SK-MEL-5 (cell line): ENCODE data around the gene DNAH17. TPM values are rescaled to one million over a fixed set of nuclear protein-coding genes. Genes with fewer than 3 reads are reported as not detected.

Experiments
- DNase-seq: peaks from one replicate; pipeline ENCODE4 v3.0.0-alpha.2; 2016; ENCODE audit warnings: low read depth, low spot score
- in situ Hi-C: cut with HindIII; loops from 2 replicates; pipeline ENCODE4 v1.10.0; 2016; ENCODE audit warnings: low sequenced_read_pairs, high pct_unique_total_duplicates, low pct_unique_long_range_greater_than_20kb
- total RNA-seq: library from RNA; depleted of rRNA; stranded (reverse); fragments of >200 nt; shearing (Covaris generic); gene quantifications from 2 replicates; pipeline ENCODE4 v1.2.3, GENCODE V29; 2014

DNAH17 gene
- total RNA-seq, 1 experiment from 2014 or later, result 0.24 TPM

DNA sequence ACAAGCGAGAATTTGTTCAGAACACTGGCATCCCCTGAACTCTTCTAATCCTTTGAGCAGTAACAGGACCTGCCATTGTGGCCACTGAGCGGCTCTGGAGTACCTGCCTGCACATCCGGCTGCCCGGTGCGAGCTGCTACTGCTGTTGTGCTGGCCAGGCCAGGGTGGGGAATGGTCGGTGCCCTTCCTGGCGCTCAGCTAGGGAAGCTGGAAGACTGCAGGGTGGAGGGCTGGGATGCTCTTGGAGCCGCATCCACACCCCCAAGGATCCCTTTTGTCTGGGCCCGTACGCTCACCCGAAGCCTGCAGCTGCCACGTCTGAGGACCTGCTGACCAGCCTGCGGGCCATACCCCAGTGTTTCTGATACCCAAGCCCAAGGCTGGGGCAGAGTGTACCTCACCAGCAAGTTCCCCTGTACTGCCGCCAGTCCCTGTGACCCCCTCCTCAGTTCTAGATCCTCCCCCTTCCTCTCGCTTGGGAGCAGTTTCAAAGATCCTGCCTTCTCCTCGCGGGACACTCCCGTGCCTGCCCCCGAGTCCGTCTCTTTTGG lies 149.1 kb downstream of the DNAH17 start:
- DNase-seq, result no peak
- in situ Hi-C loops, result no loop called here

DNA sequence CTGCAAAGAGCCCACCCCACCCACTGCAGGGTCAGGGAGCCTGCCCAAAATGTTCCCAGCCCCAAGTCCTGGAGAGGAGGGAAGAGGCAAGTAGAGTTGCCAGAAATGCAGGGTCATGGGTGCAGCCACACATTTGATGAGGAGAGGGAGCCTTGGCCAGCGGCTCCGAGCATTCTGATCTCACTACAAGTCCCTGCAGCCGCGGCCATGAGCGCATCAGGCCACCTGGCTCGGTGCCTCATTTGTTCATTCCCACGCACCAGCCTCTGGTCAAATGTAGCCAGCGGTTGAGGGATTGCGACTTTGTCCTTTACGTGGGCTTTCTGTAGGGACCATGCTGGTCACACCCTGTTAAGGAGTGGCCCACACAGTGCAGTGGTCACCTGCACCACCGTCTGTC lies 150.1 kb downstream of the DNAH17 start:
- DNase-seq, result no peak
- in situ Hi-C loops, result no loop called here

DNA sequence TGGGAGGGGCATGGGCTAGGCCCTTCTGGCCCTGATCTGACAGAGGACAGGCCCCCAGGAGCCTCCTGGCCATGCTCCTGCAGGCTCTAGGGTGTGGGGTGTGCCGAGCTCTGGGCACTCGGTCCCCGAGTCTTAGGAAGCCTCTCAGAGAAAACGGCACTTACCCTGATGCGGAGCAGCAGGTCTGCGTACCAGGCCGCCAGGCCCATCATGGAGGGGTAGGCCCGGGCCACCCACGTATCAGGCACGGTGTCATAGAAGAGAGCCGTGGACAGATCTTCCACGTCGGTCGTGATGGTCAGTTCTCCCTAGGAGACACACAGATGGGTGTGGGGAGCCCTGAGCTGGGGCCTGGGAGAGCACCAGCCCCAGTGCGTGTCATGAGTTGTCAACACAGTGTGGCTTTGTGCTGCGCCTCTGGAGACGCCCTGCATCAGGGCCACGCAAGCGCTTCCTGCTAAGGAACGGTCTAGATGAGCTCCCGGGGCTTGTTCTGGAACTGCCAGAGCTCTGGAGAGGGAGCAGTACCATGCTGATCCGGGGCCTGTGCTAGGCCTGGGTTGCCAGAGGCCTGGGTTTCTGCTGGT lies 150.8 kb downstream of the DNAH17 start:
- in situ Hi-C loops, result no loop called here

DNA sequence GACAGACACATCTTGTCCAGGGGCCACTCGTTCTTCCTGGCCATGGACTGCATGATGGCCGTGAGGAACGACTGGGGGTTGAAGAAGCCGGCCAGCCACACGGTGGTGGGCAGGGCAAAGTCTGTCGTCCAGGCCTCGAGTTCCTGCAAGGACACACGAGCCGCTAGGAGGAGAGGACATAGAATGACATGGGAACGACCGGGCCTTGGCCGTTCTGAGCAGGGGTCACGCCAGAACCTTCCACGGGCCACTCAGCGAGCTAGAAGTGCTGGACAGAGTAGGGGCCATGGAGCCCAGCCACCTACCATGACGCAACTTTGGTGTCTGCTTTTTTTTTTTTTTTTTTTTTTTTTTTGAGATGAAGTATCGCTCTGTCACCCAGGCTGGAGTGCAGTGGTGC lies 151.8 kb downstream of the DNAH17 start:
- DNase-seq, result no peak
- in situ Hi-C loops, result no loop called here

More for the DNA sequence above, 150.8 kb downstream of the DNAH17 start:
- no peak for DNase-seq

DNA sequence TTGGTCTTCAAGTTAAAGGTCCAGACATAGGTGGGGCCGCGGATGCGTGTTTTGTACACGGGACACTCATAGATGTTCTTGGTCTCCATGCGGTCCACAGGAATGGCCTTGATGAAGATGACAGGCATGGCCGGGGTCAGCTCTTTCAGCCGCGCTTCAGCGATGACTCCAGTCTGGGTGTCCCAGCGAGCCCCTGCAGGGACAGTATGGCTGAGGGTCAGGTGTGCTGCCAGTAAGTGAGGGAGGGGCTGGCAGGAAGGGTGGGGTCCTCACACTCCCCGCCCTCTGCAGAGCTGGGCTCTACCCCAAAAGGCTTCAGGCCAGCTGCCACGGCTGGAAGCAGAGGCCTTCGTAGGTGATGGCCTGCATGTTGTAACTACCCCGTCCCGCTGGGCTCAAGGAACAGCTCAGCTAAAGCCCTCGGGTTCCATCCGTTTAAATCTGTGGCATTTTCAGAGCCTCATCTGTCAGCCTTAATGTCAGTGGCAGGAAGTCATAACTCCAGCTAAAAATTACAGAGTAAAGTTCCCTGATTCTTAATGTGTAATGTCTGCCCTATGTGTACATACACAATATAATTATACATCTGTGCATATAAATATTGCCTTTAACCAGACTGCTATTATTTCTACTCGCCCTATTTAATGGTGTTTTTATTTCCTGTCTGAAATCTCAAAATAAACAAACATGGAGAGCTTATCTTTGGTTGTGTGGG lies 153.1 kb downstream of the DNAH17 start:
- no peak for DNase-seq
- in situ Hi-C loops, result no loop called here

DNA sequence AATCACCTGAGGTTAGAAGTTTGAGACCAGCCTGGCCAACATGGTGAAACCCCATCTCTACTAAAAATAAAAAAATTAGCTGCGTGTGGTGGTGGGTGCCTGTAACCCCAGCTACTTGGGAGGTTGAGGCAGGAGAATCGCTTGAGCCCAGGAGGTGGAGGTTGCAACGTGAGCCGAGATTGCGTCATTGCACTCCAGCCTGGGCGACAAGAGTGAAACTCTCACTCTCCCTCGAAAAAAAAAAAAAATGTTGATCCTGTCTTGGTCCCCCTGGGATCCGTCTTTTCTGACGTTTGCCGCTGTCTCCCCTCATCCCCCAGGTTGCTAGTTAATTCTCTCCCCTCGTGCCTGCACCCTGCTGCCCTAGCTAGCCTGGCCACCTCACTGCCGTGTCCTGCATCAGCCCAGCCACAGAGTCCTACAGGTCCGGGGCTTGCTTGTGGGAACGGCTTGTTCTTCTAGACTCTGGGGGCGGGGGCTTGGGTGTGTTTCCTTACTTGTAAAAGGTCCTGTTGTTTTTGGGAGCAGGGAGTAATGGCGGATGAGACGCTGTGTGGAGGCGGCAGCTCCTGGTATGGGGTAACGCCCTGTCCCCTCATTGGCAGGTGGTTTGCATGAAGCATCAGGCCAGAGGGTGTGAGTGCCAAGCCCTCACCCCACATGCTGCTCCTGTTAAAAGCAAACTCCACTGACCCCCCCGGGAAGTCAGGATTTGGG lies 154.2 kb downstream of the DNAH17 start:
- no peak for DNase-seq
- in situ Hi-C loops, result no loop called here

DNA sequence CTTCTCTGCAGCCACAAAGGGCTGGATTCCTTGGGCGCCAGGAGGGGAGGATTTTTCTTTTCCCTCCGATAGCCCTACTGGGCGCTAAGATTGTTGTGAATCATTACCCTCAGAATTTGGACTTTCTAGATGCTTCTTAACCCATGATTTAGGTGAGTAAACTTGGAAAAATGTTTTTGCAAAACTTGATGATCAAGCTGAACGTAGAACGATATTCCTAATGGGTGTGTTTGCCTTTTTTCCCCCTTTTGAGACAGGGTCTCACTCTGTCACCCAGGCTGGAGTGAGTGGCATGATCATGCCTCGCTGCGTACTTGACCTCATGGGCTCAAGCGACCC lies 155.0 kb downstream of the DNAH17 start:
- in situ Hi-C loops, result no loop called here

DNA sequence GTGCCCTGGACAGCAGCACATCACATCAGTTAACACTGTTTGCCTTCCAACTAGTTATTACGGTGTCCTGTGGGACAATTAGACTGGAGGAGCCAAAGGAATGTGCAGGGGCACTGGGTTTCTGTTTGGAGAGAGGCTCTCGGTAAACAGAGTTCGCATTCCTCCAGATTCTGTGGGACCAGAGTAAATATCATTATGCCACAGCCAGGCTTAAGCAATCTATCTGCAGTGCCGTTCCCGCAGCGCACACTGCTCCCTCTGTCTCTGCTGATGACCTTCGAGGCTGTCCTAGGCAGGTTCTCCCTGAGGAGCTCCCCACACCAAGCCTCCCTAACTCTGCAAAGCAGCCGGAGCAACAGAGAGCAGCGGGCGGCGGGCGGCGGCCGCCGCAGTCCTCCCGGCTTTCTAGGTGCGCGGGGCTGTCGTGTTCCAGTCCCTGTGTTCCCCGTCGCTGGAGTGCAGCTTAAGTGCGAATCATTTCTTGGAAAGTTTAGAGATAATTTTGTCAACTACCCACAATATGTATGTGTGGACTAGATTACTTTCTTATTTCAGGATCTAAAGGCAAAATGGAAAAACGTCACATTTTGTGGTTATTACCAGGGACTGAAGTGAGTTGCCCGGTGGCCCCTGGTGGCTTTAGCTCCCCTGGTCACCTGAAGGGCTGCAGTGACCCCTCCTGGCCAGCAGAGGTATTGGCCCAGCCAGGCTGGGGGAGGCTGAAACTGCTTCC lies 155.5 kb downstream of the DNAH17 start:
- DNase-seq, result peak; percentile 91
- in situ Hi-C loops, result no loop called here

More for the DNA sequence above, 155.0 kb downstream of the DNAH17 start:
- no peak for DNase-seq

DNA sequence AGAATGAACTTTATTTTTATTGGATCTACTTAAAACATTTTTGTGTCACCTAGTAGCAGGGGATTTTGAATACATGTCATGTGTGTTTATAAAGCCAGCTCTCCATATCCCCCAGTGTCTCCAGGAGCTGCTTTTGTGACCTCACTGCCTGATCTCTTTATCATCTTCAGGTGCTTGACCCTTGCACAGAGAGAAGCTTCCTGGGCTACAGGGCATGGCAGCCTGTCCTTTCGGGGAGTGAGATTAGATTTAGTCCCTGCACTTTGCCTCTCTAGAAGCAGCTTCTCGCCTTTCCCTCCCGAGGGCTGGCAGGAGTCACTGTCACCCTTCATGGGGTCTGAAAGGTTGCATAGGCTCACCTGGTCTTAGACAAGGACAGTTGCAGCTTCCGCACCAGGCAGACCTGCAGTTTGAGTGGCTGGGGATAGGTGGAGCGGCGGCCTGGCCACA lies 156.1 kb downstream of the DNAH17 start:
- DNase-seq, result no peak

DNA sequence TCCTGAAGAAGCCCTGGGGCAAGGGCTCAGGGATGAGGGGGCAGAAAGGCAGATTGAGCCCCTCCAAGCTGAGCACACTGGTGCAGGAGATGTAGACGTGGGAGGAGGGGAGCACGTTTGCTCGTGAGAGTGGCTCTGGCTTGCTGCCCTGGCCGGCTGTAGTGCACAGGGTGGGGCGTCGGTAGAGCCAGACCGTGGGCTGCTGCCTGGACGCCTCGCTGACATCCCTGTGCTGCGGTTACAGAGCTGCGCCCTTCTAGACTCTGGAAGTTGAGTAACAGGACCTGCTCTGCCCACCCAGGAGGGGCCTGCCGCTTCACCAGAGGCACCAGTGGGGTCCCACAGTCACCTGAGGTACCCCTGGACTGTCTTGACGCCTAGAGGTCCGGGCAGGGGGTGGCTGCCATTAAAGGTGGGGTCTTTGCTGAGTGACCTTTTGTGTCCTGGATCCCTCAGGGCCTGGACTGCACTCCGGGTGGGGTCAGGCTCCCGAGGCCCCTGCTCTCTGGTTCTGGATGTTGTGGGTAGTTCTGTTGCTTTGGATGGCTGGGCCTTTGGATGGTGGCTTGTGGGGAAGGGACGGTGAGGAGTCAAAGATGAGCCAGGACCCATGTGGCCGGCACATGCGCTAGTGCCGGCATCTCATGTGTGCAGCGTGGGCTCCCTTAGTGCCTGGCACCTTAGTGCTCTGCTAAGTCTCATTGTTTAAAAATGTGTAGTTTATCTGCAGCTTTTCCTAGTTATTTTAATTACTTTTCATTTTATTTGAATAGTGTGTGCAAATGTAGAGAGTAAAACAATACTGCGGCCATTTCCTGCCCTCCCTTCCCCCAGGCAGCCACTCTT lies 157.0 kb downstream of the DNAH17 start:
- in situ Hi-C loops, result no loop called here
- no peak for DNase-seq

More for the DNA sequence above, 156.1 kb downstream of the DNAH17 start:
- in situ Hi-C loops, result no loop called here

DNA sequence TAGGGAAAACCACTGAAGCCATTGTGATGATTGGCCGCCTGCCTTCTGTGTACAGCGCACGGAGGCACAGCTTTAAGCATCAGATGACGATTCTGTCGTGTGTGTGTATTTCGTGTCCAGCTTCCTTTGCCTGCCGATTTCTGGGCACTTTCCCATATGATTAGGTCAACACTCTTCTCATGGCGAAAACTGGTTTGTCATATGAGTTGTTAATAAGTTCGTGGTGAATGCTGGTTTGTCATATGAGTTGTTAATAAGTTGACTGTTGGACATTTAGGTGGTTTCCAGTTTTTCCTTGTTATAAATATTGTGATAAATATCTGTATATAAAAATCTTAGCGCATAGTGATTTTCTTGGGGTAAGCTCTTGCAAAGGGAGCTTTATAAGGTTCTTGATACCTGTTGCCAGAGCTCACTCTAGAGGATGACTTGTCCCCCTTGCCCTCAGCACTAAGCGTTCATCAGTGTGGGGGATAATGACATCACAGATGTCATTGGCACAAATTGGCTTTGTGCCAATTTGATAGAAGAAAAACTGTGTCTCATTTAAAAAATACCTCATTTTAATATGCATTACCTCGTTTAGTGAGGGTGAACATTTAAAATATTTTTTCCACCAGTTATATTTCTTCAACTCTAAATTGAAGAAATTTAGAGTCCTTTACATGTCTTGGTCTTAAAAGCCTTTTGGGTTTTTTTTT lies 158.7 kb downstream of the DNAH17 start:
- no peak for DNase-seq
- in situ Hi-C loops, result no loop called here

DNA sequence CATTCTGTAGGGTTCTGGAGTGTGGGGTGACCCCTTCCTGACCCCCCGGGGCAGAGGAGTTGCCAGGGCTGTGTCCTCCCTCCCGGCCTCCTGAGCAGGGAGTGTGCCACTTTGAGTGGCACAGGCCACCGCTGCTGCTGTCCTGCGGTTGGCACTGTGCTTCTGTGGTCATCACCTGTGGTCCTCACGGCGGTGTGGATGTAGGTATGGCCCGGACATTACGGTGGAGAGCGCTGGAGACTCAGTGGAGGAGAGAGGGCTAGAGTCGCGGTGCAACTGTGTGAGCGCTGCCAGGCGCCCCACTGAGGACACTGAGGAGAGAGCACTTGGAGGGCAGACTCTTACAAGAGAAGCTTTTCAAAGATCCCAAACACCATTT lies 159.7 kb downstream of the DNAH17 start:
- DNase-seq, result no peak
- in situ Hi-C loops, result no loop called here

DNA sequence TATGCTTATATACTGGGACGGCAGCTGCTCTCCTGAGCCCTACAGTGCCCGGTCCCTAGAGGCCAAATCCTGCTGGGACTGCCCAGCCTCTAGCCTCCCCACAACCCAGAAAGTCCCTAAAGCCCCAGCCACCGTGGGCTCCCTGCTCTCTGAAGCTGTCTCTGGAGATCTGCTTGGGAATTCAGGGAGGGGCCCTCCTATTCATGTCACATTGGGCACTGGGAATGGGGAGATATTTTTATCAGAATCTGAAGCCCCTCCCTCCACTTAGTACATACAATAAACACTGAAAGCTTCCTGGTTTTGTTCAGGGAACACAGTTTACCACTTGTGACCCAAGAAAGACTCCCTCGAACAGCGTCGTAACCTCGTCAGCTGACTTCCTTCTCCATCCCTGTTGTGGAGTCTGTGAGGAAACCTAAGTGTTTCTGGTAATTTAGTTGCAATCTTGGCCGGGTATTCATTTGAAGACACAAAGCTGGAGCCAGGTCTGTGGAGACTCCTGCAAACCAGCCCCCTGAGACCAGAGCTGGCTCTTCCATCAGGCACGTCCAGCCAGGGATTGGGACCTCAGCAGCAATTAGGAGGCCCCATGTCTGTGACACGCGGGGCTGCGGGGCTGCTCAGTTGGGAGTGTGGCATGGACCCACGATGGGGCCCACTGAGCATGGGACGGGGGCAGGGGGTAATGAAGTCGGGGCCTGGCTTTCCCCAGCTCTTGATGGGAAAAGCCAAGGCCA lies 160.2 kb downstream of the DNAH17 start:
- in situ Hi-C loops, result no loop called here
- DNase-seq, result peak; percentile 82

DNA sequence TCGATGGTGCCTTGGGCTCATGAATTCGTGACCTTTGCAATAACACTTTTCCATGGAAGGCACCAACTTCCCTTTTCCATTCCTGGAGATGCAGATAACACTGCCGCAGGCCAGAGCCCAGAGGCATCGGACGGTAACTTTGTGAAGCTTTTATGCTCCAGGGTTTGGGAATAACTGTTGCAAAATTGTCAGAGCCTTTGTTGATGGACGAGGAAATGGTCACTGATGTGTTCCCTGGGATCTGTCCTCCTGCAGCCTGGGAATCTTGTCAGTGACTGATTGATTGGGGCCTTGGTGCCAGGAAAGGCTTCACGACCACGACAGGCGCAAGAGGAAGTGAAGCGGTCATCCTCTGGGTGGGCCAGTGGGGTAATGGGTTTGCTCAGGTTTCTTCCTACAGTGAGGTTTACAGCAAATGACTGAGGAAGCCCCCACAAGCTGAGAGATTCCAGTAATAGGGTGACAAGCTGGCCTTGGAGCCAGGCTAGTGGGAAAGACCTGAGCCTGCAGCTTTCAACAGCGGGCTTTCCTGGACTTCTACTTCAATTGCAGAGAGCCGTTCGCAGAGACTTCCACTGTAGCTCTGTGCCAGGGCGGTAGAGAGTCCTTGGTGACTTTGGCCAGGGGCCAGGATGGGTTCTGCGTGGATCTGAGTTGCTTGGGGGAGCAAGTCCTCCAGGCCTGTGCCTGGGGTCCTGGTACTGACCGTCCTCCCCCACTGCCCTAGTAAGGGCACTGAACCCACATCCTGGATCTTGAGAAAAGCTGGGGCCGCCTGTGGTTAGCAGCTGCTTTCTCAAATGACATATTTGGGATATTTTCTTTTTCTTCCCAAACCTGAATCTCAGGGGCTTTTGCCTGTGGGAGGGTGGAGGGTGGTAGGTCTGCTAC lies 161.1 kb downstream of the DNAH17 start:
- no peak for DNase-seq
- in situ Hi-C loops, result no loop called here
